Rectal smooth muscle tissue (tissue), 1 donor: Measurements from ENCODE around the gene POU2F3.

ENCODE experiments used
- H3K27ac ChIP-seq: one replicate; pipeline ENCODE4 v1.7.0; 2013; ENCODE audit warnings: low read depth, low read length, inconsistent platforms
- H3K27me3 ChIP-seq: one replicate; pipeline ENCODE4 v1.7.0; 2013; ENCODE audit warnings: low read length; ENCODE audit not compliant: control insufficient read depth, insufficient read depth
- H3K36me3 ChIP-seq: one replicate; pipeline ENCODE4 v1.7.0; 2013; ENCODE audit warnings: low read length; ENCODE audit not compliant: control insufficient read depth, insufficient read depth
- H3K4me1 ChIP-seq: one replicate; pipeline ENCODE4 v1.7.0; 2013; ENCODE audit warnings: low read length; ENCODE audit not compliant: control insufficient read depth, insufficient read depth
- H3K4me3 ChIP-seq: one replicate; pipeline ENCODE4 v1.7.0; 2013; ENCODE audit warnings: low read length
- H3K9ac ChIP-seq: one replicate; pipeline ENCODE4 v1.7.0; 2013; ENCODE audit warnings: low read length

The POU2F3 gene

DNA sequence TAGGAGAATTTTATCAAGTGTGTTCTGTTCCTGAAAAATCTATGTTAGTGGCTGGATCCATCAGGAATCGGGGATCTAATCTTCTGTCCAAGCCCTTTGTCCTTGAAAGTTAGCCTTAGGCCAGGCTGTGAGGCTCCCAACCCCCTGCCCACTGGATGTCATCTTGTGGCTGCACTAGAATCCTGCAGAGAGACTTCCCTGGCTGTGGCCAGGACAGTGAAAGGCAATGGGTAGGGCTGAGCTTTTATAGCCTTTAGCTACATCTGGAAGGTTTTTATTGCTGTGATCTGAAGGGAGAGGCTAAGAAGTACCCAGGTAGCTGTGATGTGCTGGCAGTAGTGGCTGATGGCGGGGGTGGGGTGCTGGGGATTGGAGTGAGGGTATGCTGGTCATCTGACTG lies 27.0 kb upstream of the POU2F3 start:
- Histone ChIP-seq H3K9ac (no peak overlapping the region), H3K4me3 (peak overlapping the region; percentile 74), H3K36me3 (no peaks in the 10 kb centered on the region), H3K4me1 (peaks cover 3% of the 10 kb centered on the region), H3K27ac (peak overlapping the region; percentile 24), H3K27me3 (no peaks in the 10 kb centered on the region)

DNA sequence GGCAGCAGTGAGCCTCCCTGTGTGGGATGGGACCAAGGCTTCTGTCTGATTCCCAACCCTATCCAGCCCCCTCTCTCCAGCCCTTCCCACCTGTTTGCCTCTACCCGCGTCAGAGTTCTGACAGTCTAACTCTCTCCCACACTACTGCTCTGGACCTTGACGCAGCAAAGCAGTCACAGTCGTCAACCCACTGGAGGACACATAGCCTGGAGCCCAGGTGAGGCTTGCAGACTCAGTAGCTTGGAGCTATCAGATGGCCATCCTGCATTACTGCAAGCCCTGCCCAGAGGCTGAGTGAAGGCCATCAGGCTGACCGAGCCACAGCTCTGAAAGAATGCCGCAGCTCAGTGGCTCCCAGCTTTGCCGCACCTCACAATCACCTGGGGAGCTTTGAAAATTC lies 25.4 kb upstream of the POU2F3 start:
- H3K27me3 ChIP-seq: no peaks in the 10 kb centered on the region
- no peaks in the 10 kb centered on the region for H3K36me3 ChIP-seq
- H3K4me1 ChIP-seq: peaks cover 3% of the 10 kb centered on the region
- no peak overlapping the region for H3K27ac ChIP-seq
- no peak overlapping the region for H3K9ac ChIP-seq
- no peak overlapping the region for H3K4me3 ChIP-seq

DNA sequence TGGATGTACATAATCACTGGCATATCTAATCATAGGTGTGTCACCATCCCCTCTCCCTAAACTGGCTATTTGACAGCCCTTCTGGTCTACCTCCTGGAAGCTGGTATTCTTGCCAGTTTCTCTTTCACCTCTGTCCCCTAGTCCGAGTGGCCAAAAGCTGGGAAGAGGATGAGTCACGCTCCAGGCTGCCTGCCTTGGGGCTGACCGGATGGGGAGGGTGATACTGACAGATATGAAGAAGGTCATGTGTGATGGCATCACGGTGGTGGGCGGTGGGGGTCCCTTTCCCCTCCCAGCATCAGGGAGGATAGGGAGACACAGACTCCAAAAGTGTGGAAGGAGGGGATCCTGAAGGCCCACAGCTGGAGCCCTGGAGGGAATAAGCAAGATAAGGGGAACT lies 24.3 kb upstream of the POU2F3 start:
- no peak overlapping the region for H3K4me3 ChIP-seq
- no peak overlapping the region for H3K27ac ChIP-seq
- no peaks in the 10 kb centered on the region for H3K36me3 ChIP-seq
- no peaks in the 10 kb centered on the region for H3K27me3 ChIP-seq
- H3K9ac ChIP-seq: no peak overlapping the region
- no peaks in the 10 kb centered on the region for H3K4me1 ChIP-seq

DNA sequence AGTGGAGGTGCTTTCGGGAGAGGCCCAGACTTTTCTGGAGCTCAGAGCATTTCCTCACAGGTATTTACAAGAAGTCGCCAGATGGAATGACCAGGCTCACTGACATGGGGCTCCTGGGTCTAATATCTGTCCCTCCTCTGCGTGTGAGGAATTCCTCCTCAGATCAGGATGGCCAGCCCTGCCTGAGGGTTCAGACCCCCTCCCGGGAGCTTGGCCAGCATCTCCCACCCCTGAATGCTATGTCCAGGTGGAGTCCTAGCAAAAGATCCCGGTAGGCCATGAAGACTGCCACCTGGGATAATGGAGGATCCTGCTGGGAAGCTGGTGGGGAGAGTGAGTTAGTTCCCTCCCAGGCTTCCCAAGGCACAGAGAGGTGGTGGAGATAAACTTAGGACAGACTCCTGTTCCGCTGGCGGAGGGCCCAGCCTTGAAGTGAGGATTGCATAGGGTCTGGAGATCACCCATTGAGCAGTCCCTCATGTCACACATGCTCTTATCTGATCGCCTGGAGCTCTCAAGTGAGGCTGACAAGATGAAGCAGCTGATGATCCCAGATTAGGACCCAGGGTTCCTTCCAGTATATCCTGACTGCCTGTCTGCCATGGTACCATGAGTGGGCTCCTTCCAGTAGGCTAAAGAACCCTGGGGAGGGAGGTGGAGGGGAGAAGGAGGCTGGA lies 23.4 kb upstream of the POU2F3 start:
- Histone ChIP-seq H3K9ac (no peak overlapping the region), H3K27ac (no peak overlapping the region), H3K4me3 (no peak overlapping the region), H3K4me1 (no peaks in the 10 kb centered on the region), H3K27me3 (no peaks in the 10 kb centered on the region), H3K36me3 (no peaks in the 10 kb centered on the region)

DNA sequence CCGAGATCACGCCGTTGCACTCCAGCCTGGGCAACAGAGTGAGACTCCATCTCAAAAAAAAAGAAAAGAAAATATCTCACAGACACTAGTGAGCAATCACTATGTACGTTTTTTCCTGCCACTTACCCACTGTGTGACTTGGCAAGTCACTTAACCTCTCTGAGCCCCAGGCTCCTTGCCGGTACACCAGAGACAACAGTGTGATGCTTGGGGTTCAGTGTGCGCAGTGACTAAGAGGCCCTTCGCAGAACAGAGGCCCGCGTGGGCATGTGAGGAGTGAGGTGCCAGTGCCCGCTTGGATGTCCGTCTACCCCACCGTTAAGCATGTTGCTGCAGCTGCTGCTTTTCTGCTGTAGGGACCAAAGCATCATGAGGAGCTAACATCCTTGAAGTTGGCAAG lies 22.4 kb upstream of the POU2F3 start:
- Histone ChIP-seq H3K4me1 (no peaks in the 10 kb centered on the region), H3K36me3 (no peaks in the 10 kb centered on the region), H3K27ac (no peak overlapping the region), H3K27me3 (no peaks in the 10 kb centered on the region), H3K9ac (no peak overlapping the region), H3K4me3 (no peak overlapping the region)

DNA sequence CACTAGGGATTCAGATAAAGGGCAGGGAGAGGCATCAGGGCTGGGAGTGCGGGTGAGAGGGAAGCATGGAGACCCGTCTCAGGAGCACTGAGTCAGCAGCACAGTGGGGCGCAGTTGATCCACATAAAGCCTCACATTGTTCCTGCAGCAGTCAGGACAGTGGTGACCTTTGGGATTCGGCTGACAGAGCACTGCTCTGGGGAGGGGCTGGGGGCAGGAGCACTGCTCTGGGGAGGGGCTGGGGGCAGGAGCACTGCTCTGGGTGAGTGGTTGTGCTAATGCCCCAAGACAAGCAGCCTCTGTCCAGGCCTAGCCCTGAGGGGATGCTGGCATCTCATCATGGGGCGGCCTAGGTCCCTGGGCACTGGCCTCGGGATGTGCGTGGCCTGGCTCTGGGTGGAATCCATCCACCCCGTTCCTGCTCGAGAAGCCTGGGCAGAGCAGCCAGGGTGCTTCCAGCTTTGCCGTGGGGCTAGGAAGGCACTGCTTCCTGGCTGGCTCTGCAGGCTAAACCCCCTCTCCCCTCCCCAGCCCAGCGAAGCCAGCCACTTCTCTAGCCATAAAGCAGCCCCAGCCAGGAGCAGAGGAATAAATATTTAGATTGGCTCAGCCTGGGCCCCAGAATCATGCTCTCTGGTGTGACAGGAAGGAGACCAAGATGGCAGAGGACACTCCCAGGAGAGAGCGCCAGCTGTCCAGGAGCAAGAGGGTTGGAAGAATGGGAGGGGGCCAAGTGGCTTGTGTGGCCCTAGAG lies 21.8 kb upstream of the POU2F3 start:
- Histone ChIP-seq H3K4me3 (no peak overlapping the region), H3K4me1 (no peaks in the 10 kb centered on the region), H3K36me3 (no peaks in the 10 kb centered on the region), H3K27ac (peak overlapping the region; percentile 26), H3K9ac (no peak overlapping the region), H3K27me3 (no peaks in the 10 kb centered on the region)

DNA sequence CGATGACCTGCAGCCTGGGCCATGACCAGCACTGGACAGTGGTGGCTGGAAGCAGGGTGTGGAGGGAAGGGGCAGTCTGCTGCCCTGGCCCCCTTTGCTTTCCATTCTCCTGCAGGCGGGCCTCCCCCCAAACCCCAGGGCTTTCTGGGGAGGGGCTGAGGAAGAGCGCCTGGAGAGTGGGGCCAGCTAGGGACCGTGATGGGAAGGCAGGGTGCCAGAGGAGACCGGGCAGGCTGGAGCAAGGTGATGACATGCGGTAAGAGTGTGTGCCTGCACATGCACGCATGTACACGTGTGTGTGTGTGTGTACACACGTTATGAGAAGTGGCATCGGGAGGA lies 21.3 kb upstream of the POU2F3 start:
- Histone ChIP-seq H3K4me3 (no peak overlapping the region), H3K27ac (no peak overlapping the region), H3K9ac (no peak overlapping the region), H3K4me1 (no peaks in the 10 kb centered on the region), H3K27me3 (no peaks in the 10 kb centered on the region), H3K36me3 (no peaks in the 10 kb centered on the region)

DNA sequence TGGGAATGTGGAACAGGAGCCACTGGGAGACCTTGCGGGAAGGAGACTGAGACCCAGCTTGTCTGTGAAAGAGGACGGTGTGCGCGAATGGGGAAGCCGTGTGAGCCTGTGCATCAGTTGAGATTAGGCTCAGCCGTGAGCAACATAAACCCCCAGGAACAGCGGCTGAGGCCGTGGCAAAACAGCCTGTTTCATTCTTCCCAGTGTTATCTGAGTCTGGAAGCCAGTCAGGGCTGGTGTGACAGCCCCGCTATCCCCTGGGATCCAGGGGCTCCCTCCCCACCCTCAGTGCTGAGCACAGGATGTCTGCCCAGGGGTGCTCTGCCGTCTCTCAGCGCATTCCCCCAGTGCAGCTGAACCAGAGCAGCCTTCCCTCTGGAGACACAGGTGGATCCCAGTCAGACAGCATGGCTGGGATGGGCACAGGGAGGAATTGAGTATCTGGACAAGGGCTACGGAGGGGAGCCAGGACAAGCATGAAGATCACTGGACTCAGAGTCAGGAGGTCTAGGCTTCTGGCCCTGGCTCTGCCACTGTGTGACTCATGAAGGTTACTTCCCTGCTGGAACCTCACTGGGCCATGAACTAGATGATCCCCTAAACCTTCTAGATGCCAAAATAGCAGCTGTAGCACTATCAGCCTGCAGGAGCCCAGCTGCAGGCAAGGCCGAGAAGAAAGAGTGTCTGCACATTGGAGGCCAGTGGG lies 20.6 kb upstream of the POU2F3 start:
- Histone ChIP-seq H3K4me1 (no peaks in the 10 kb centered on the region), H3K36me3 (no peaks in the 10 kb centered on the region), H3K9ac (no peak overlapping the region), H3K27ac (no peak overlapping the region), H3K4me3 (no peak overlapping the region), H3K27me3 (no peaks in the 10 kb centered on the region)

DNA sequence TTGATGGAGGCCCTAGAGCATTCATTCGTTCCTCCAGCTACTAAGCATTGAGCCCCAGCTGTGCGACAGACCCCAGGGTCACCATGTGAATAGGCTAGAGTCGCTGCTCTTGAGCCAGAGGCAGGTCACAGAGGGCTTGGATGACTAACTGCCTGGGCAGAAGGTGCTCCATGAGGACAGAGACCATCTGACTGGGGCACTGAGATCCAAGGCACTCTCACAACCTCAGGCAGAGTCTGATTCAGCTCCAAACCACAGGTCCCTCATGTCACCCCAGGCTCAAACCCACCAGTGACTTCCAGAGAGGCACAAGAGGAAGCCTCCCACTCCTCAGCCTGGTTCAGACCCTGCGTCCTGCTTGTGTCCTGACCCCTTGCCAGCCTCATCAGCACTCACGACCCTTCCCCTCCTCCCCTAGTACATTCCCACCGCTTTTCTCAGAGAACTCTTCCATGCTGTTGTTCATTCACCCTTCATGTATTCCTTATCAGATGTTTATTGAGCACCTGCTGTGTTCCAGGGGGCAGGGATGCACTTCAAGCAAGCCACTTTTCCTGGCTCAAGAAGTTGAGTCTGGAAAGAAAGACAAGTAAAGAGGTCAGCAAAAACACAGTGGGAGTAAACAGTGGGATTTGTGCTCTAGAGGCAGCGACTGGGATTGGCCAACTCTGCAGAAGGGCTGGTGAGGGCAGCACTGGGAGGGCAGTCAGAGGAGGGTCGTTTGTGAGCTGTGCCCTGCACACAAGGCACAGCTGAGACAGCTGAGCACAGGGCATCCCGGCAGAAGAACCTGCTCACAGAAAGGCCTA lies 19.8 kb upstream of the POU2F3 start:
- no peak overlapping the region for H3K4me3 ChIP-seq
- H3K9ac ChIP-seq: no peak overlapping the region
- H3K4me1 ChIP-seq: no peaks in the 10 kb centered on the region
- no peak overlapping the region for H3K27ac ChIP-seq
- no peaks in the 10 kb centered on the region for H3K27me3 ChIP-seq
- no peaks in the 10 kb centered on the region for H3K36me3 ChIP-seq

DNA sequence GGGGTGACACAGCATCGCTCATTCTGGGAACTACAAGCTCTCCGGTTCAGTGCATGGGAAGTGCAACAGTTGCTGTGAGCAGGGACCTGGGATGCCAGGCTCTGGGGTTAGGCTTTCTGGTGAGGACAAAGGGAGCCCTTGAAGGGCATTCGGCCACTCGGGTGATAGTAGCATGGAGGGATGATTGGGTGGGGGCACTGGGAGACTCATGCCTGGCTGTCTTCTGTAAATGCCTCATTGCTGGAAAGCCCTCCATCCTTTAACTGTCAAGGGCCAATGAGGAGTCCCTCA lies 19.2 kb upstream of the POU2F3 start:
- no peak overlapping the region for H3K27ac ChIP-seq
- H3K27me3 ChIP-seq: no peaks in the 10 kb centered on the region
- H3K9ac ChIP-seq: no peak overlapping the region
- H3K36me3 ChIP-seq: no peaks in the 10 kb centered on the region
- no peak overlapping the region for H3K4me3 ChIP-seq
- no peaks in the 10 kb centered on the region for H3K4me1 ChIP-seq

DNA sequence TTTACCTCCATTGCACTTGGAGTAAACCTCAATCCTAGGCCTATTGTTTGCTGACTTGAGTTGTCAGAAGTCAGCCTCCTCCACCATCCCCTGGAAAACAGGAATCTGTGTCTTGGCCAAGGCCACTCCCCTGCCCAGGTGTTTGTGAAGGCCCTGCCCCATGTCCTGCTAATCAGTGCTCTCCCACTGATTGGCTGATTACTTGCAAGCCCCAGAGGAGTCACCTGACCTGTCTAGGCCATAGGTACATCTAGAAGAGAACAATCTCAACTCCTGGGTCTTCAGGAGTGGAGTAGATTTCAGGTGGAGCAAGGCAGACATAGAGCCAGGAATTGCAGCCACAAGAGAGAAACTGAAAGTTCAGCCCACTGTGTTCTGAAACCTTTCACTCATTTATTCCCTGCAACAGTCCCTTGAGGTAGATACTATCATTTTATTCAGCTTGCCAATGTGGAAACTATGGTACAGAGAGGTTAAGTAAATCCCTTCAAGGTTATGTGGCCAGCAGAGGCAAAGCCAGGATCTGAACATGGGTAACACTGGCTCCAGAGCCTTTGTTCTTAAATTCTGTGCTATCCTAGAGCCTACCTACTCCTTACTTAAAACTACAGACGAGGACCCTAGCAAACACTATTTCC lies 18.7 kb upstream of the POU2F3 start:
- H3K36me3 ChIP-seq: no peaks in the 10 kb centered on the region
- no peak overlapping the region for H3K9ac ChIP-seq
- H3K27me3 ChIP-seq: no peaks in the 10 kb centered on the region
- no peaks in the 10 kb centered on the region for H3K4me1 ChIP-seq
- H3K4me3 ChIP-seq: no peak overlapping the region
- H3K27ac ChIP-seq: no peak overlapping the region

DNA sequence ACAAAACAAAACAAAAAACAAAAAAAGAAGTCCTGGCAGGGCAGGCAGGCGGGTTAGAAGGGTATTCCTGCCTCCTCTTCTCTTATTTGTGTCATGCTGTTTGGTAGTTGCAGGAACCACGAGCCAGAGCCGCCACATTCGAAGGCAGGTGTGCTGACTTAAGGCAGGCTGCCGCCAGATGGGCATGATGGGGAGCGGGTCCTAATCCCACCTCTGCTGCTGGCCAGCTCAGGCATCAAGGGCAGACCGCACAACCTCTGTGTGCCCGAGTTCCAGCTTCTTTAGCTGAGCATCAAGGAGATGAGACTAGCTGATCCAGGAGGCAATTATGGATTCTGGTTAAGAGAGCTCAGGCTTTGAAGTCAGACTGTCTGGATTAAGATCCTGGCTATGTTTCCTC lies 17.0 kb upstream of the POU2F3 start:
- no peak overlapping the region for H3K4me3 ChIP-seq
- H3K4me1 ChIP-seq: no peaks in the 10 kb centered on the region
- no peak overlapping the region for H3K9ac ChIP-seq
- no peak overlapping the region for H3K27ac ChIP-seq
- H3K27me3 ChIP-seq: no peaks in the 10 kb centered on the region
- no peaks in the 10 kb centered on the region for H3K36me3 ChIP-seq
